Ishikawa (cell line): ENCODE results near the gene ZIC5.

Source experiments
- CEBPB ChIP-seq: IDR thresholded peaks from 2 replicates; pipeline ENCODE4 v1.6.1; 2012
- EP300 ChIP-seq: IDR thresholded peaks from 2 replicates; pipeline ENCODE4 v1.6.1; 2012; ENCODE audit warnings: borderline replicate concordance
- MAX ChIP-seq: IDR thresholded peaks from 2 replicates; pipeline ENCODE4 v1.6.1; 2012
- NFIC ChIP-seq: IDR thresholded peaks from 2 replicates; pipeline ENCODE4 v1.6.1; 2012
- REST ChIP-seq: IDR thresholded peaks from 2 replicates; pipeline ENCODE4 v1.6.1; 2012; ENCODE audit warnings: low read depth, mild to moderate bottlenecking
- TAF1 ChIP-seq: IDR thresholded peaks from 2 replicates; pipeline ENCODE4 v1.6.1; 2012; ENCODE audit warnings: low read depth, mild to moderate bottlenecking
- TCF12 ChIP-seq: IDR thresholded peaks from 2 replicates; pipeline ENCODE4 v1.6.1; 2012; ENCODE audit warnings: low read depth
- YY1 ChIP-seq: IDR thresholded peaks from 2 replicates; pipeline ENCODE4 v1.6.1; 2012; ENCODE audit warnings: low read depth

GRCh38 chr13:99959540-99960230 lies 11.9 kb downstream of the ZIC5 start:
- TF ChIP-seq REST (no peak), EP300 (no peak), YY1 (no peak), CEBPB (no peak), TAF1 (no peak), NFIC (no peak), MAX (no peak), TCF12 (no peak)
